ENCODE results near the gene TEDC1. TPM values are rescaled to one million over a fixed set of nuclear protein-coding genes. Genes with fewer than 3 reads are reported as not detected.

TEDC1 gene
- total RNA-seq, 1 experiment from 2014 or later: 17.6 TPM

GRCh38 chr14:105507247-105507646 is 16.2 kb downstream of the TEDC1 start:
- TF ChIP-seq CTCF (IDR thresholded peaks at IDR 0.05; ENCODE audit: unreplicated experiment): no peak
- intact Hi-C loops (cut with micrococcal nuclease): no loop called here
- BruUV-seq (replicated peaks): no TSS peak
- ChIA-PET CTCF (interaction anchor here (0.6 kb wide), 1 partner anchor 1165 kb away, joined by 4 read pairs; no protein-coding TSS in a partner anchor), POLR2A (no interaction called here)
- Mint-ChIP-seq H3K4me1 (ENCODE audit: insufficient read depth, unreplicated experiment) (no peaks in the 10 kb centered on the region), H3K4me3 (ENCODE audit: unreplicated experiment) (no peak overlapping the region), H3K9me3 (ENCODE audit: unreplicated experiment) (no peaks in the 10 kb centered on the region), H3K27me3 (ENCODE audit: insufficient read depth, unreplicated experiment) (peaks cover 24% of the 10 kb centered on the region), H3K36me3 (ENCODE audit: insufficient read depth, unreplicated experiment) (peaks cover 6% of the 10 kb centered on the region), H3K27ac (ENCODE audit: low read depth, unreplicated experiment) (no peak overlapping the region)
- no peak for DNase-seq (ENCODE audit: unreplicated experiment)

GRCh38 chr14:105508069-105508468 is 17.0 kb downstream of the TEDC1 start:
- DNase-seq (ENCODE audit: unreplicated experiment): no peak
- no peak for TF ChIP-seq CTCF (IDR thresholded peaks at IDR 0.05; ENCODE audit: unreplicated experiment)
- ChIA-PET POLR2A (no interaction called here), CTCF (no interaction called here)
- BruUV-seq (replicated peaks): no TSS peak
- peaks cover 24% of the 10 kb centered on the region for H3K27me3 Mint-ChIP-seq (ENCODE audit: insufficient read depth, unreplicated experiment)
- H3K9me3 Mint-ChIP-seq (ENCODE audit: unreplicated experiment): no peaks in the 10 kb centered on the region
- H3K4me1 Mint-ChIP-seq (ENCODE audit: insufficient read depth, unreplicated experiment): no peaks in the 10 kb centered on the region
- H3K36me3 Mint-ChIP-seq (ENCODE audit: insufficient read depth, unreplicated experiment): peaks cover 6% of the 10 kb centered on the region
- no peak overlapping the region for H3K27ac Mint-ChIP-seq (ENCODE audit: low read depth, unreplicated experiment)
- intact Hi-C loops (cut with micrococcal nuclease): no loop called here
- H3K4me3 Mint-ChIP-seq (ENCODE audit: unreplicated experiment): no peak overlapping the region

- H3K4me3 Mint-ChIP-seq (ENCODE audit: unreplicated experiment): no peak overlapping the region
- no peaks in the 10 kb centered on the region for H3K4me1 Mint-ChIP-seq (ENCODE audit: insufficient read depth, unreplicated experiment)
- peaks cover under 1% of the 10 kb centered on the region for H3K36me3 Mint-ChIP-seq (ENCODE audit: insufficient read depth, unreplicated experiment)
- CTCF ChIA-PET: no interaction called here
- no TSS peak for BruUV-seq (replicated peaks)
- no peak for DNase-seq (ENCODE audit: unreplicated experiment)
- intact Hi-C loops (cut with micrococcal nuclease): no loop called here
- no peaks in the 10 kb centered on the region for H3K9me3 Mint-ChIP-seq (ENCODE audit: unreplicated experiment)
- TF ChIP-seq CTCF (IDR thresholded peaks at IDR 0.05; ENCODE audit: unreplicated experiment): no peak
- no peak overlapping the region for H3K27ac Mint-ChIP-seq (ENCODE audit: low read depth, unreplicated experiment)
- POLR2A ChIA-PET: no interaction called here
- peaks cover 24% of the 10 kb centered on the region for H3K27me3 Mint-ChIP-seq (ENCODE audit: insufficient read depth, unreplicated experiment)
Observed at GRCh38 chr14:105508601-105509000, 17.6 kb downstream of the TEDC1 start.

GRCh38 chr14:105517096-105517495 is 26.1 kb downstream of the TEDC1 start:
- H3K9me3 Mint-ChIP-seq (ENCODE audit: unreplicated experiment): no peaks in the 10 kb centered on the region
- no peak for DNase-seq (ENCODE audit: unreplicated experiment)
- ChIA-PET CTCF (interaction anchor here (0.6 kb wide), 1 partner anchor 69 kb away, joined by 3 read pairs; no protein-coding TSS in a partner anchor), POLR2A (no interaction called here)
- no TSS peak for BruUV-seq (replicated peaks)
- no peak for TF ChIP-seq CTCF (IDR thresholded peaks at IDR 0.05; ENCODE audit: unreplicated experiment)
- no peak overlapping the region for H3K4me3 Mint-ChIP-seq (ENCODE audit: unreplicated experiment)
- peaks cover 11% of the 10 kb centered on the region for H3K27me3 Mint-ChIP-seq (ENCODE audit: insufficient read depth, unreplicated experiment)
- intact Hi-C loops (cut with micrococcal nuclease): no loop called here
- no peaks in the 10 kb centered on the region for H3K4me1 Mint-ChIP-seq (ENCODE audit: insufficient read depth, unreplicated experiment)
- no peak overlapping the region for H3K27ac Mint-ChIP-seq (ENCODE audit: low read depth, unreplicated experiment)
- H3K36me3 Mint-ChIP-seq (ENCODE audit: insufficient read depth, unreplicated experiment): no peaks in the 10 kb centered on the region
